GM12878 (cell line): Measurements from ENCODE around the gene JAKMIP1. TPM values are rescaled to one million over a fixed set of nuclear protein-coding genes. Genes with fewer than 3 reads are reported as not detected.

Source experiments
- ATAC-seq: fragments of 200-7000 bp; cut with Tn5 transposase; 3 replicates; pipeline ENCODE4 v1.9.1; 2020; ENCODE audit warnings: mild to moderate bottlenecking, moderate library complexity
- BruUV-seq: library from RNA; stranded (reverse); fragments of 400-500 nt; replicated peaks from 2 replicates; lab custom pipeline; 2021; lab: Mats Ljungman, UMichigan
- CTCF ChIA-PET: fragments of 300-600 bp; sonication (Branson Sonifier 250); formaldehyde crosslinking; extraction: SDS; loops from one replicate; lab custom pipeline; 2021; ENCODE audit warnings: inconsistent platforms; lab: Yijun Ruan, JAX
- POLR2A ChIA-PET: fragments of 350-600 bp; formaldehyde crosslinking; extraction: SDS; loops from one replicate; lab custom pipeline; 2021; ENCODE audit warnings: inconsistent platforms; lab: Charles Lee
- RAD21 ChIA-PET: fragments of 300-600 bp; sonication (Branson Sonifier 250); formaldehyde crosslinking; loops from one replicate; lab custom pipeline; 2023; ENCODE audit warnings: antibody characterized with exemption; ENCODE audit not compliant: unreplicated experiment; lab: Charles Lee
- SMC1A ChIA-PET: fragments of 300-600 bp; sonication (Branson Sonifier 250); formaldehyde crosslinking; loops from one replicate; lab custom pipeline; 2023; ENCODE audit not compliant: unreplicated experiment, uncharacterized antibody; lab: Charles Lee
- DNase-seq: peaks from one replicate; pipeline ENCODE4 v3.0.0-alpha.2; 2011; ENCODE audit warnings: low read depth, low spot score
- FAIRE-seq: peaks from 3 replicates; lab custom pipeline; 2011; peaks lifted over from hg19 to GRCh38; lab: Jason Lieb, UNC
- H2AFZ ChIP-seq: 2 replicates; pipeline ENCODE4 v1.6.0; 2011; ENCODE audit warnings: low read depth, low read length, control low read depth; ENCODE audit not compliant: control insufficient read depth
- H3K27ac ChIP-seq: 2 replicates; pipeline ENCODE4 v1.5.1; 2011; ENCODE audit warnings: control low read depth; ENCODE audit not compliant: control insufficient read depth, insufficient read depth
- H3K27me3 ChIP-seq, 2 experiments: replicated peaks in 1 of 2; 2 replicates each; pipeline versions ENCODE4 v1.6.0 to v1.6.1; 2011; ENCODE audit warnings: low read length in 1 of 2; ENCODE audit not compliant: control insufficient read depth in 2 of 2, insufficient read depth in 2 of 2
- H3K36me3 ChIP-seq, 2 experiments: 2 replicates each; pipeline ENCODE4 v1.5.1; 2011; ENCODE audit warnings: low read length in 1 of 2; ENCODE audit not compliant: control insufficient read depth in 2 of 2, insufficient read depth in 2 of 2
- H3K4me1 ChIP-seq: 2 replicates; pipeline ENCODE4 v1.6.1; 2011; ENCODE audit warnings: mild to moderate bottlenecking, low read length, moderate library complexity, mixed read lengths; ENCODE audit not compliant: control insufficient read depth, insufficient read depth
- H3K4me2 ChIP-seq: 2 replicates; pipeline ENCODE4 v1.6.0; 2011; ENCODE audit warnings: control low read depth; ENCODE audit not compliant: control insufficient read depth, insufficient read depth
- H3K4me3 ChIP-seq: fragments of 200-600 bp; sonication (generic); 2 replicates; pipeline ENCODE4 v1.5.1; 2016
- H3K79me2 ChIP-seq: 2 replicates; pipeline ENCODE4 v1.6.0; 2011; ENCODE audit warnings: low read length; ENCODE audit not compliant: control insufficient read depth, insufficient read depth
- H3K9ac ChIP-seq: 2 replicates; pipeline ENCODE4 v1.8.0; 2011; ENCODE audit warnings: low read length, control low read depth, mixed read lengths; ENCODE audit not compliant: control insufficient read depth, insufficient read depth
- H3K9me3 ChIP-seq: replicated peaks from 3 replicates; pipeline ENCODE4 v1.5.1; 2011; ENCODE audit warnings: mild to moderate bottlenecking, low read length; ENCODE audit not compliant: control insufficient read depth, insufficient read depth
- H4K20me1 ChIP-seq: 2 replicates; pipeline ENCODE4 v1.6.0; 2011; ENCODE audit not compliant: control insufficient read depth, insufficient read depth
- BCL11A ChIP-seq: IDR thresholded peaks from 2 replicates; pipeline ENCODE4 v1.6.1; 2011; ENCODE audit warnings: low read depth, low read length
- CEBPB ChIP-seq, 2 experiments: fragments of 150-350 bp in 1 of 2; IDR thresholded peaks; 2 replicates each; pipeline ENCODE4 v1.6.1; 2012 to 2014; ENCODE audit warnings: low read depth in 2 of 2, low read length in 2 of 2, borderline replicate concordance in 1 of 2, inconsistent platforms in 1 of 2
- EED ChIP-seq: sonication (generic); IDR thresholded peaks from 2 replicates; pipeline ENCODE4 v1.6.1; 2016; ENCODE audit warnings: antibody characterized with exemption, low read depth
- IRF4 ChIP-seq: IDR thresholded peaks from 2 replicates; pipeline ENCODE4 v1.6.1; 2011; ENCODE audit warnings: low read depth, low read length
- KDM1A ChIP-seq: fragments of 200-600 bp; sonication (generic); IDR thresholded peaks from 2 replicates; pipeline ENCODE4 v1.6.1; 2016; ENCODE audit warnings: borderline replicate concordance
- MLLT1 ChIP-seq: fragments of 450-650 bp; IDR thresholded peaks from 2 replicates; pipeline ENCODE4 v1.6.1; 2016; ENCODE audit warnings: mild to moderate bottlenecking
- MXI1 ChIP-seq: fragments of 150-350 bp; IDR thresholded peaks from 2 replicates; pipeline ENCODE4 v1.6.1; 2011; ENCODE audit warnings: low read depth, mild to moderate bottlenecking, inconsistent platforms, low read length, improper control_type of control experiment
- NBN ChIP-seq: fragments of 450-650 bp; IDR thresholded peaks from 2 replicates; pipeline ENCODE4 v1.6.1; 2016
- PAX8 ChIP-seq: fragments of 450-650 bp; IDR thresholded peaks from 2 replicates; pipeline ENCODE4 v1.6.1; 2017; ENCODE audit warnings: mild to moderate bottlenecking, moderate library complexity
- SMAD5 ChIP-seq: IDR thresholded peaks from 2 replicates; pipeline ENCODE4 v1.6.1; 2016; ENCODE audit warnings: antibody characterized with exemption, low read depth
- ZNF384 ChIP-seq: IDR thresholded peaks from 2 replicates; pipeline ENCODE4 v1.6.1; 2012; ENCODE audit warnings: low read depth, mild to moderate bottlenecking, low read length, improper control_type of control experiment, borderline replicate concordance
- ZNF622 ChIP-seq: fragments of 450-650 bp; IDR thresholded peaks from 2 replicates; pipeline ENCODE4 v1.6.1; 2017; ENCODE audit warnings: mild to moderate bottlenecking, inconsistent platforms
- WGBS: methylation state at CpG from one replicate; pipeline ENCODE4 v1.1.6; 2016; ENCODE audit warnings: low lambda C conversion rate; ENCODE audit not compliant: insufficient replicate concordance, insufficient coverage; ENCODE audit errors: missing lambda C conversion rate; 5-methylcytosine and 5-hydroxymethylcytosine counted together
- in situ Hi-C: fragments of 300-500 bp; cut with MboI; formaldehyde crosslinking; loops from 9 replicates; pipeline ENCODE4 v1.14.3; 2018; ENCODE audit warnings: mixed read lengths
- intact Hi-C: fragments of 100-400 bp; cut with micrococcal nuclease; formaldehyde crosslinking; loops from one replicate; pipeline ENCODE4 v1.14.2; 2022; ENCODE audit not compliant: unreplicated experiment
- polyA plus RNA-seq, 11 experiments: library from polyadenylated mRNA; depleted of rRNA in 4 of 11; unstranded in 6 of 11; stranded (reverse) in 5 of 11; fragments of >200 nt; fragmentation: Nextera tagmentation in 4 of 11; fragmentation: Illumina TruSeq in 1 of 11; extraction: Ambion mirVana in 4 of 11; extraction: Trizol in 1 of 11; gene quantifications; 1 replicate in 1 of 11; 2 replicates in 10 of 11; pipeline versions ENCODE4 v1.2.1 to v1.2.3, GENCODE V29; 2011 to 2016; ENCODE audit warnings: inconsistent platforms in 2 of 11, missing spikeins in 2 of 11, low read depth in 1 of 11
- total RNA-seq, 4 experiments: library from RNA; depleted of rRNA in 3 of 4; stranded (reverse); fragments of >200 nt in 3 of 4; fragmentation: Illumina TruSeq in 1 of 4; extraction: Trizol in 1 of 4; gene quantifications; 2 replicates each; pipeline versions ENCODE4 v1.2.1 to v1.2.3, GENCODE V29; 2013 to 2021

The JAKMIP1 gene
- total and polyA plus RNA-seq, 10 of the 15 experiments (the other 5 are each of a cell fraction or from before 2014, with no cell fraction given) = 0.52 to 16.7 (median 12.3) TPM

DNA sequence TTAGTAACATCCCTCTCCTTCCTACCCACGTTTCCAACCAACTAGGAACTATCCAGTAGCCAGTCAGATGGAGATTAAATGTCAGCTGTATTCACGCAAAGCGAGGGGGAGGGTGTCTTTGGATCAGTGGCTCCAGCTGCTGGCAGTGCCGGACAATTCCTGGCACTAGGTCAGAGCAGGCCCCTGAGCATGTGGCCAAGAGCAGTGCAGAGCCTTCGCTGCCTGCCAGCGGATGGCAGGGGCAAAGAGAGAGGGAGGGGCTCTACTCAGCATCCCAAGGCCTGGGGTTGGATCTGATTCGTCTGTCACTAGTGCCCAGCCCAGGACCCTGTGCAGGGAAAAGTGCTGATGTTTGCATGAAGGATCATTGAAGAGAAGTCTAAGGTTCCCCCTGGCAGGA lies 28.7 kb upstream of the JAKMIP1 start:
- Histone ChIP-seq H3K9ac (no peak overlapping the region), H3K79me2 (no peaks in the 10 kb centered on the region), H3K4me2 (no peak overlapping the region), H2AFZ (no peak overlapping the region), H3K27ac (no peak overlapping the region), H3K36me3 (no peaks in the 10 kb centered on the region), H4K20me1 (no peaks in the 10 kb centered on the region), H3K27me3 (no peaks in the 10 kb centered on the region; a peak in 1 of 4 replicates), H3K9me3 (no peaks in the 10 kb centered on the region), H3K4me3 (no peak overlapping the region), H3K4me1 (no peaks in the 10 kb centered on the region)
- ChIA-PET SMC1A (no interaction called here), POLR2A (interaction anchor here (0.9 kb wide), 1 partner anchor 29 kb away, joined by 3 read pairs; no protein-coding TSS in a partner anchor), CTCF (no interaction called here), RAD21 (no interaction called here)
- intact Hi-C loops = no loop called here
- no TSS peak for BruUV-seq
- DNase-seq (no peak), FAIRE-seq (no peak), ATAC-seq (no peak)
- TF ChIP-seq MLLT1 (no peak), BCL11A (no peak), IRF4 (no peak), CEBPB (IDR thresholded peaks at IDR 0.05; ENCODE audit: borderline replicate concordance in 1 of 2, low read depth in 2 of 2, low read length in 2 of 2) (no peak), MXI1 (no peak), ZNF384 (no peak), SMAD5 (no peak), EED (no peak), KDM1A (no peak), NBN (no peak), ZNF622 (no peak), PAX8 (no peak)
- in situ Hi-C loops = no loop called here
- 19% methylated on average over 7 of the region's 7 CpGs for WGBS
